ENCODE data around the gene CLNK.

GRCh38 chr4:10441512-10441911, 243.1 kb downstream of the CLNK start:
- TF ChIP-seq, protein P1, sequence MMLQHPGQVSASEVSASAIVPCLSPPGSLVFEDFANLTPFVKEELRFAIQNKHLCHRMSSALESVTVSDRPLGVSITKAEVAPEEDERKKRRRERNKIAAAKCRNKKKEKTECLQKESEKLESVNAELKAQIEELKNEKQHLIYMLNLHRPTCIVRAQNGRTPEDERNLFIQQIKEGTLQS (IDR thresholded peaks at IDR 0.05): no peak
- TF ChIP-seq, protein P2, sequence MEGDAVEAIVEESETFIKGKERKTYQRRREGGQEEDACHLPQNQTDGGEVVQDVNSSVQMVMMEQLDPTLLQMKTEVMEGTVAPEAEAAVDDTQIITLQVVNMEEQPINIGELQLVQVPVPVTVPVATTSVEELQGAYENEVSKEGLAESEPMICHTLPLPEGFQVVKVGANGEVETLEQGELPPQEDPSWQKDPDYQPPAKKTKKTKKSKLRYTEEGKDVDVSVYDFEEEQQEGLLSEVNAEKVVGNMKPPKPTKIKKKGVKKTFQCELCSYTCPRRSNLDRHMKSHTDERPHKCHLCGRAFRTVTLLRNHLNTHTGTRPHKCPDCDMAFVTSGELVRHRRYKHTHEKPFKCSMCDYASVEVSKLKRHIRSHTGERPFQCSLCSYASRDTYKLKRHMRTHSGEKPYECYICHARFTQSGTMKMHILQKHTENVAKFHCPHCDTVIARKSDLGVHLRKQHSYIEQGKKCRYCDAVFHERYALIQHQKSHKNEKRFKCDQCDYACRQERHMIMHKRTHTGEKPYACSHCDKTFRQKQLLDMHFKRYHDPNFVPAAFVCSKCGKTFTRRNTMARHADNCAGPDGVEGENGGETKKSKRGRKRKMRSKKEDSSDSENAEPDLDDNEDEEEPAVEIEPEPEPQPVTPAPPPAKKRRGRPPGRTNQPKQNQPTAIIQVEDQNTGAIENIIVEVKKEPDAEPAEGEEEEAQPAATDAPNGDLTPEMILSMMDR (IDR thresholded peaks at IDR 0.05; ENCODE audit: low read depth, low read length, missing input control): no peak
- TF ChIP-seq EGR1 (IDR thresholded peaks at IDR 0.05; ENCODE audit: low read depth in 2 of 2) (no peak), SP1 (IDR thresholded peaks at IDR 0.05) (no peak)
- TF ChIP-seq, protein P3, sequence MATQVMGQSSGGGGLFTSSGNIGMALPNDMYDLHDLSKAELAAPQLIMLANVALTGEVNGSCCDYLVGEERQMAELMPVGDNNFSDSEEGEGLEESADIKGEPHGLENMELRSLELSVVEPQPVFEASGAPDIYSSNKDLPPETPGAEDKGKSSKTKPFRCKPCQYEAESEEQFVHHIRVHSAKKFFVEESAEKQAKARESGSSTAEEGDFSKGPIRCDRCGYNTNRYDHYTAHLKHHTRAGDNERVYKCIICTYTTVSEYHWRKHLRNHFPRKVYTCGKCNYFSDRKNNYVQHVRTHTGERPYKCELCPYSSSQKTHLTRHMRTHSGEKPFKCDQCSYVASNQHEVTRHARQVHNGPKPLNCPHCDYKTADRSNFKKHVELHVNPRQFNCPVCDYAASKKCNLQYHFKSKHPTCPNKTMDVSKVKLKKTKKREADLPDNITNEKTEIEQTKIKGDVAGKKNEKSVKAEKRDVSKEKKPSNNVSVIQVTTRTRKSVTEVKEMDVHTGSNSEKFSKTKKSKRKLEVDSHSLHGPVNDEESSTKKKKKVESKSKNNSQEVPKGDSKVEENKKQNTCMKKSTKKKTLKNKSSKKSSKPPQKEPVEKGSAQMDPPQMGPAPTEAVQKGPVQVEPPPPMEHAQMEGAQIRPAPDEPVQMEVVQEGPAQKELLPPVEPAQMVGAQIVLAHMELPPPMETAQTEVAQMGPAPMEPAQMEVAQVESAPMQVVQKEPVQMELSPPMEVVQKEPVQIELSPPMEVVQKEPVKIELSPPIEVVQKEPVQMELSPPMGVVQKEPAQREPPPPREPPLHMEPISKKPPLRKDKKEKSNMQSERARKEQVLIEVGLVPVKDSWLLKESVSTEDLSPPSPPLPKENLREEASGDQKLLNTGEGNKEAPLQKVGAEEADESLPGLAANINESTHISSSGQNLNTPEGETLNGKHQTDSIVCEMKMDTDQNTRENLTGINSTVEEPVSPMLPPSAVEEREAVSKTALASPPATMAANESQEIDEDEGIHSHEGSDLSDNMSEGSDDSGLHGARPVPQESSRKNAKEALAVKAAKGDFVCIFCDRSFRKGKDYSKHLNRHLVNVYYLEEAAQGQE (IDR thresholded peaks at IDR 0.05): no peak
- TF ChIP-seq, protein P4, sequence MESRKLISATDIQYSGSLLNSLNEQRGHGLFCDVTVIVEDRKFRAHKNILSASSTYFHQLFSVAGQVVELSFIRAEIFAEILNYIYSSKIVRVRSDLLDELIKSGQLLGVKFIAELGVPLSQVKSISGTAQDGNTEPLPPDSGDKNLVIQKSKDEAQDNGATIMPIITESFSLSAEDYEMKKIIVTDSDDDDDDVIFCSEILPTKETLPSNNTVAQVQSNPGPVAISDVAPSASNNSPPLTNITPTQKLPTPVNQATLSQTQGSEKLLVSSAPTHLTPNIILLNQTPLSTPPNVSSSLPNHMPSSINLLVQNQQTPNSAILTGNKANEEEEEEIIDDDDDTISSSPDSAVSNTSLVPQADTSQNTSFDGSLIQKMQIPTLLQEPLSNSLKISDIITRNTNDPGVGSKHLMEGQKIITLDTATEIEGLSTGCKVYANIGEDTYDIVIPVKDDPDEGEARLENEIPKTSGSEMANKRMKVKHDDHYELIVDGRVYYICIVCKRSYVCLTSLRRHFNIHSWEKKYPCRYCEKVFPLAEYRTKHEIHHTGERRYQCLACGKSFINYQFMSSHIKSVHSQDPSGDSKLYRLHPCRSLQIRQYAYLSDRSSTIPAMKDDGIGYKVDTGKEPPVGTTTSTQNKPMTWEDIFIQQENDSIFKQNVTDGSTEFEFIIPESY (IDR thresholded peaks at IDR 0.05): no peak
